ENCODE data around the gene THAP5. TPM values are rescaled to one million over a fixed set of nuclear protein-coding genes. Genes with fewer than 3 reads are reported as not detected.

Gene THAP5
- total RNA-seq, 1 experiment from 2014 or later, result 39.4 TPM

DNA sequence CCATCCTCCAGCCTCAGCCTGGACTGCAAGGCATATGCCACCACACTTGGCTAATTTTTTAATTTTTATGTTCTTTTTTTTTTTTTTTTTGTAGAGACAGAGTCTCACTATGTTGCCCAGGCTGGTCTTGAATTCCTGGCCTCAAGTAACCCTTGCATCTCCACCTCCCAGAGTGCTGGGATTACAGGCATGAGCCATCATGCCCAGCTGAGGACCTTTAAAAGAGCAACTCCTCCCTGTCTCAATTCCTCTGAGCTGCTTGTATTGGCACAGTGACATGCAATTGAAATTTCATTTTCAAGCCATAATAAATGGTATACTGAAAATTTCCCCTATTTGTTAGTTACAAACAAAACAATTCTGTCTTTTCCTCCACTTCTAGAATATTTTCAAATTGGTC, 19.7 kb upstream of the THAP5 start:
- no peak for TF ChIP-seq EZH2 (IDR thresholded peaks at IDR 0.05; ENCODE audit: borderline replicate concordance, low read depth, low read length, poor library complexity, severe bottlenecking)
- TF ChIP-seq, protein P1, sequence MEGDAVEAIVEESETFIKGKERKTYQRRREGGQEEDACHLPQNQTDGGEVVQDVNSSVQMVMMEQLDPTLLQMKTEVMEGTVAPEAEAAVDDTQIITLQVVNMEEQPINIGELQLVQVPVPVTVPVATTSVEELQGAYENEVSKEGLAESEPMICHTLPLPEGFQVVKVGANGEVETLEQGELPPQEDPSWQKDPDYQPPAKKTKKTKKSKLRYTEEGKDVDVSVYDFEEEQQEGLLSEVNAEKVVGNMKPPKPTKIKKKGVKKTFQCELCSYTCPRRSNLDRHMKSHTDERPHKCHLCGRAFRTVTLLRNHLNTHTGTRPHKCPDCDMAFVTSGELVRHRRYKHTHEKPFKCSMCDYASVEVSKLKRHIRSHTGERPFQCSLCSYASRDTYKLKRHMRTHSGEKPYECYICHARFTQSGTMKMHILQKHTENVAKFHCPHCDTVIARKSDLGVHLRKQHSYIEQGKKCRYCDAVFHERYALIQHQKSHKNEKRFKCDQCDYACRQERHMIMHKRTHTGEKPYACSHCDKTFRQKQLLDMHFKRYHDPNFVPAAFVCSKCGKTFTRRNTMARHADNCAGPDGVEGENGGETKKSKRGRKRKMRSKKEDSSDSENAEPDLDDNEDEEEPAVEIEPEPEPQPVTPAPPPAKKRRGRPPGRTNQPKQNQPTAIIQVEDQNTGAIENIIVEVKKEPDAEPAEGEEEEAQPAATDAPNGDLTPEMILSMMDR (conservative IDR thresholded peaks at IDR 0.05; ENCODE audit: low read depth, low read length), result no peak
- DNase-seq (ENCODE audit: low spot score), result no peak
- intact Hi-C loops (cut with micrococcal nuclease; ENCODE audit: unreplicated experiment), result no loop called here
- ChIA-PET CTCF (no interaction called here), POLR2A (ENCODE audit: low non-redundant PET) (no interaction called here)
- peaks cover 9% of the 10 kb centered on the region for H3K4me1 ChIP-seq (ENCODE audit: insufficient read depth, low read length, poor library complexity, severe bottlenecking)
- H3K4me3 ChIP-seq (ENCODE audit: low read depth, low read length, poor library complexity, severe bottlenecking), result no peak overlapping the region
- H3K36me3 ChIP-seq (ENCODE audit: insufficient read depth, low read length, poor library complexity, severe bottlenecking), result no peaks in the 10 kb centered on the region
- H3K27ac ChIP-seq (ENCODE audit: low read depth, low read length, poor library complexity, severe bottlenecking), result no peak overlapping the region
- H3K27me3 ChIP-seq (replicated peaks; ENCODE audit: insufficient read depth, low read depth, low read length, poor library complexity), result no peaks in the 10 kb centered on the region
- no TSS peak for BruUV-seq (replicated peaks)
- no peaks in the 10 kb centered on the region for H3K9me3 ChIP-seq (ENCODE audit: low read depth, low read length, poor library complexity, severe bottlenecking)

DNA sequence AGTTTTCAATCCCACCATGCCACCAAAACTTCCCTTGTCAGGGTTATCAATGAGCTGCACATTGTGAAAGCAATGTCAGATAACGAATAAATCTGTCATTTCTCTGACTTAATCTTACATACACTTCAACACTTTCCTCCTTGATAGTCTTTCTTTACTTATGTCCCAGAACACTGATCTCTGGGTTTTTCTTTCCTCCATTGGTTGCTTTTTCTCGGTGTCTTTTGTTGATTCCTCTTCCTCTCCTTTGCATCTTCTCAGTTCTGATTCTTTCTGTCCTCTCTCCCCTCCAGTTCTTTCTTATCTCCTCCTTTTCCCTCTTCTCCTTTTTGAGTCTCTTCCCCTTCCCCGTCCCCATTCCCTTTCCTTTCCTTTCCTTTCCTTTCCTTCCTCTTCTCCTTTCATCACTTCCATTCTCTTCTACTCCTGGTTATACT, 16.8 kb upstream of the THAP5 start:
- Histone ChIP-seq H3K27me3 (replicated peaks; ENCODE audit: insufficient read depth, low read depth, low read length, poor library complexity) (no peaks in the 10 kb centered on the region), H3K27ac (ENCODE audit: low read depth, low read length, poor library complexity, severe bottlenecking) (no peak overlapping the region), H3K9me3 (ENCODE audit: low read depth, low read length, poor library complexity, severe bottlenecking) (no peaks in the 10 kb centered on the region), H3K4me1 (ENCODE audit: insufficient read depth, low read length, poor library complexity, severe bottlenecking) (no peaks in the 10 kb centered on the region), H3K36me3 (ENCODE audit: insufficient read depth, low read length, poor library complexity, severe bottlenecking) (no peaks in the 10 kb centered on the region), H3K4me3 (ENCODE audit: low read depth, low read length, poor library complexity, severe bottlenecking) (no peak overlapping the region)
- POLR2A ChIA-PET (ENCODE audit: low non-redundant PET), result interaction anchor here (0.6 kb wide), 1 partner anchor 15 kb away, joined by 3 read pairs; no protein-coding TSS in a partner anchor
- TF ChIP-seq, protein P1 (conservative IDR thresholded peaks at IDR 0.05; ENCODE audit: low read depth, low read length), result no peak
- no peak for TF ChIP-seq EZH2 (IDR thresholded peaks at IDR 0.05; ENCODE audit: borderline replicate concordance, low read depth, low read length, poor library complexity, severe bottlenecking)
- CTCF ChIA-PET, result no interaction called here
- intact Hi-C loops (cut with micrococcal nuclease; ENCODE audit: unreplicated experiment), result no loop called here
- no peak for DNase-seq (ENCODE audit: low spot score)
- no TSS peak for BruUV-seq (replicated peaks)

DNA sequence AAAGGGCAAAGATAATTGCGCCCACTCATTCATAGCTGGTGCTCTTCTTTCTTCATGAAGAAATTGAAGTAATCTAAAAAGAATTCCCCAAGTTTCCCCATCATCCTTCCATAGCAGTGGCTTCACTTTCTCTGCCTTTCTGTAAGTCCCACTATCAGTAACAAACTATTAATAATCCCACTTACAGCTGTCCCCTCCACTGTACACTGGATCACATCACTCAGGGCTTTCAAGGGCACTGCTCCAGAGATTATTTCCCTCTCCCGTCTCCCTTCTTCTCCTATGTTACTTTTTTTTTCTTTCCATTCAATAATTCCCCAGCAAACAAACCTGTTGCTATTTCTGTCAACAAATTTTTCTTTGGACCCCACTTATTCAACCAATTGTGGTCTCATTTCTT, 16.3 kb upstream of the THAP5 start:
- POLR2A ChIA-PET (ENCODE audit: low non-redundant PET), result no interaction called here
- intact Hi-C loops (cut with micrococcal nuclease; ENCODE audit: unreplicated experiment), result no loop called here
- BruUV-seq (replicated peaks), result no TSS peak

More for the DNA sequence above, 16.3 kb upstream of the THAP5 start:
- Histone ChIP-seq H3K4me3 (ENCODE audit: low read depth, low read length, poor library complexity, severe bottlenecking) (no peak overlapping the region), H3K4me1 (ENCODE audit: insufficient read depth, low read length, poor library complexity, severe bottlenecking) (no peaks in the 10 kb centered on the region), H3K36me3 (ENCODE audit: insufficient read depth, low read length, poor library complexity, severe bottlenecking) (no peaks in the 10 kb centered on the region), H3K27me3 (replicated peaks; ENCODE audit: insufficient read depth, low read depth, low read length, poor library complexity) (no peaks in the 10 kb centered on the region), H3K27ac (ENCODE audit: low read depth, low read length, poor library complexity, severe bottlenecking) (no peak overlapping the region), H3K9me3 (ENCODE audit: low read depth, low read length, poor library complexity, severe bottlenecking) (no peaks in the 10 kb centered on the region)
- DNase-seq (ENCODE audit: low spot score), result no peak
- TF ChIP-seq, protein P1 (conservative IDR thresholded peaks at IDR 0.05; ENCODE audit: low read depth, low read length), result no peak
- no peak for TF ChIP-seq EZH2 (IDR thresholded peaks at IDR 0.05; ENCODE audit: borderline replicate concordance, low read depth, low read length, poor library complexity, severe bottlenecking)
- CTCF ChIA-PET, result no interaction called here
